Epithelial cell of esophagus (primary cell): ENCODE measurements around the gene SLBP.

Experiments
- DNase-seq: peaks from one replicate; pipeline ENCODE4 v3.0.0; 2010; ENCODE audit warnings: low read depth
- H3K4me3 ChIP-seq: 2 replicates; pipeline ENCODE4 v1.5.1; 2011; ENCODE audit warnings: mild to moderate bottlenecking, low read length, control low read depth
- CTCF ChIP-seq: IDR thresholded peaks from 2 replicates; pipeline ENCODE4 v1.5.1; 2011; ENCODE audit warnings: low read depth, mild to moderate bottlenecking, low read length, control low read depth, inconsistent platforms; ENCODE audit not compliant: insufficient read depth; ENCODE audit errors: missing control alignments

The SLBP gene

GRCh38 chr4:1736812-1737211 lies 24.7 kb upstream of the SLBP start:
- H3K4me3 ChIP-seq = no peak overlapping the region
- no peak for TF ChIP-seq CTCF
- DNase-seq = no peak

- no peak overlapping the region for H3K4me3 ChIP-seq
- no peak for TF ChIP-seq CTCF
- no peak for DNase-seq
Observed at GRCh38 chr4:1735215-1735614, 23.1 kb upstream of the SLBP start.

- H3K4me3 ChIP-seq = no peak overlapping the region
- TF ChIP-seq CTCF = no peak
- no peak for DNase-seq
Observed at GRCh38 chr4:1732911-1733310, 20.8 kb upstream of the SLBP start.

- no peak overlapping the region for H3K4me3 ChIP-seq
- TF ChIP-seq CTCF = no peak
- peak; percentile 85 for DNase-seq
Observed at GRCh38 chr4:1731180-1731579, 19.1 kb upstream of the SLBP start.

- TF ChIP-seq CTCF = no peak
- no peak for DNase-seq
- H3K4me3 ChIP-seq = no peak overlapping the region
Observed at GRCh38 chr4:1730532-1731135, 18.5 kb upstream of the SLBP start.

GRCh38 chr4:1728061-1728980 lies 16.2 kb upstream of the SLBP start:
- DNase-seq = no peak
- no peak for TF ChIP-seq CTCF
- H3K4me3 ChIP-seq = no peak overlapping the region
